SU-DHL-6 (cell line): Measurements from ENCODE around the gene HECW1.

Experiments
- H2AFZ ChIP-seq: fragments of 200-600 bp; sonication (generic); 2 replicates; pipeline ENCODE4 v1.6.1; 2014; ENCODE audit warnings: low read depth, mild to moderate bottlenecking, moderate library complexity, mixed read lengths, antibody characterized with exemption, low read length; ENCODE audit not compliant: severe bottlenecking
- H3F3A ChIP-seq: fragments of 200-600 bp; shearing (Covaris generic); 2 replicates; pipeline ENCODE4 v1.6.0; 2016; ENCODE audit warnings: antibody characterized with exemption, mild to moderate bottlenecking; ENCODE audit not compliant: insufficient read depth
- H3K27ac ChIP-seq: fragments of 200-600 bp; sonication (generic); 2 replicates; pipeline ENCODE4 v1.5.1; 2016; ENCODE audit warnings: low read depth, mild to moderate bottlenecking, low read length, moderate library complexity, mixed read lengths
- H3K27me3 ChIP-seq: fragments of 200-600 bp; sonication (generic), shearing (Covaris generic); 2 replicates; pipeline ENCODE4 v1.6.0; 2014; ENCODE audit warnings: mild to moderate bottlenecking, low read length
- H3K36me3 ChIP-seq: fragments of 200-600 bp; sonication (generic); 2 replicates; pipeline ENCODE4 v1.6.1; 2014; ENCODE audit warnings: mild to moderate bottlenecking, low read length, mixed read lengths
- H3K4me2 ChIP-seq: fragments of 300-600, 200-600 bp; shearing (Covaris generic), sonication (generic); 2 replicates; pipeline ENCODE4 v1.6.0; 2014; ENCODE audit warnings: low read length, low read depth, mild to moderate bottlenecking; ENCODE audit not compliant: poor library complexity, severe bottlenecking
- H3K4me3 ChIP-seq: fragments of 200-600 bp; sonication (generic); 2 replicates; pipeline ENCODE4 v1.5.1; 2014; ENCODE audit warnings: antibody characterized with exemption, low read length, mild to moderate bottlenecking, mixed read lengths; ENCODE audit not compliant: insufficient read depth, poor library complexity, severe bottlenecking
- H3K79me2 ChIP-seq: fragments of 200-600 bp; sonication (generic); 2 replicates; pipeline ENCODE4 v1.6.1; 2014; ENCODE audit warnings: mild to moderate bottlenecking, low read length, moderate library complexity; ENCODE audit not compliant: insufficient read depth
- H3K9ac ChIP-seq: fragments of 200-600 bp; sonication (generic); 2 replicates; pipeline ENCODE4 v1.7.0; 2014; ENCODE audit warnings: mild to moderate bottlenecking, low read length
- H3K9me2 ChIP-seq: fragments of 200-600 bp; sonication (generic); replicated peaks from 2 replicates; pipeline ENCODE4 v1.6.1; 2014; ENCODE audit warnings: low read length; ENCODE audit not compliant: insufficient read depth
- H3K9me3 ChIP-seq: fragments of 200-600 bp; sonication (generic); 2 replicates; pipeline ENCODE4 v1.6.1; 2014; ENCODE audit warnings: low read length, mixed read lengths; ENCODE audit not compliant: insufficient read depth
- H4K20me1 ChIP-seq: fragments of 200-600 bp; sonication (generic); 2 replicates; pipeline ENCODE4 v1.6.1; 2014; ENCODE audit warnings: low read depth, mild to moderate bottlenecking, antibody characterized with exemption, low read length, moderate library complexity, mixed read lengths
- CTCF ChIP-seq: fragments of 200-600 bp; sonication (generic); IDR thresholded peaks from one replicate; pipeline ENCODE4 v1.5.1; 2017; ENCODE audit warnings: antibody characterized with exemption, mild to moderate bottlenecking, low read length, moderate library complexity; ENCODE audit not compliant: insufficient read depth, poor library complexity, severe bottlenecking
- EZH2phosphoT487 ChIP-seq: fragments of 200-600 bp; sonication (generic), shearing (Covaris generic); conservative IDR thresholded peaks from 2 replicates; pipeline ENCODE4 v1.6.1; 2018; ENCODE audit warnings: mild to moderate bottlenecking, antibody characterized with exemption, low read length, moderate library complexity, mixed read lengths

The HECW1 gene

DNA sequence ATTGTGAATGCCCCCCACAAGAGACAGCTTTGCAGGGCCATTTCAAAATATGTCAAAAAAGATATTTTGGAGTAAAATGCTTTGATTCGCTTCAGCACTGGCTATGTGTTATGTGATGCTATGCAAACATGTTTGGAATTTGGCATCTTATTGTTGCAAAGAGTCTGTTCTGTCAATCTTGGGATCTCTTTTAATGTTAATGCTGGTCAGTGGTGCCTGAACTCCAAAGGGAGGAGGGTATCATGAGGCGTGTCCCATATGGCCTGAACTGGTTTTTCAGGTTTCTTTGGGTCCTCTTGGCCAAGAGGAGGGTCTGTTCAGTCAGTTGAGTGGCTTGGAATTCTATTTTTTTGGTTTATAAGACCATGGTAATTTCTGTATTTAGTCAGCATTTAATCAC is 81.4 kb downstream of the HECW1 start:
- Histone ChIP-seq H3K36me3 (no peaks in the 10 kb centered on the region), H3K27me3 (no peaks in the 10 kb centered on the region), H4K20me1 (no peaks in the 10 kb centered on the region), H3K9me2 (no peaks in the 10 kb centered on the region), H3F3A (no peaks in the 10 kb centered on the region), H3K4me3 (no peak overlapping the region), H3K27ac (no peak overlapping the region), H2AFZ (no peak overlapping the region), H3K79me2 (no peaks in the 10 kb centered on the region), H3K9ac (no peak overlapping the region), H3K9me3 (no peaks in the 10 kb centered on the region), H3K4me2 (no peak overlapping the region)
- no peak for TF ChIP-seq EZH2phosphoT487
- no peak for TF ChIP-seq CTCF

DNA sequence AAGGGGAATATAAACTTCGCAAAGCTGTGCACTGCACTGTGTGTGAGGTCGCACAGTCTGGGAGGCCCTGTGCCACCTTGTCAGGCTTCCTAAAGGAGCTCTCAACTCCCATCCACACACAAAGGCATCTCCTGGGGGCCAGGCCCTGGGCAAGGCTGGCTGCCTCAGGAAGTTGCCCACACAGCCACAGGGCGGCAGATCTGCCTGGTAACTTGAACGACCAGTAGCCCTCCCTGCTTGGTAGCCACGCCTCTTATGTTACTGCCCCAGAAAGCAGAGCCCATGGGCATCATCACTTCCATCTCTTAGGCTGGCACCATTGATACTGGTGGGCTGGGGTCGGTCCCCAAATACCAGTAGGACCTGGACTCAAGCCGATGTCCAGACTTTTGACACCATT is 82.8 kb downstream of the HECW1 start:
- H2AFZ ChIP-seq, result no peak overlapping the region
- H3K9ac ChIP-seq, result no peak overlapping the region
- no peaks in the 10 kb centered on the region for H4K20me1 ChIP-seq
- no peaks in the 10 kb centered on the region for H3F3A ChIP-seq
- H3K27ac ChIP-seq, result no peak overlapping the region
- H3K9me3 ChIP-seq, result no peaks in the 10 kb centered on the region
- no peaks in the 10 kb centered on the region for H3K9me2 ChIP-seq
- no peaks in the 10 kb centered on the region for H3K36me3 ChIP-seq
- no peak overlapping the region for H3K4me3 ChIP-seq
- TF ChIP-seq CTCF (no peak), EZH2phosphoT487 (no peak)
- H3K4me2 ChIP-seq, result no peak overlapping the region
- H3K27me3 ChIP-seq, result no peaks in the 10 kb centered on the region
- no peaks in the 10 kb centered on the region for H3K79me2 ChIP-seq

- no peak overlapping the region for H2AFZ ChIP-seq
- no peak overlapping the region for H3K4me2 ChIP-seq
Observed at GRCh38 chr7:43195768-43196167, 83.3 kb downstream of the HECW1 start.

More at GRCh38 chr7:43195768-43196167, 83.3 kb downstream of the HECW1 start:
- no peaks in the 10 kb centered on the region for H3F3A ChIP-seq
- no peaks in the 10 kb centered on the region for H3K9me2 ChIP-seq
- no peak overlapping the region for H3K9ac ChIP-seq
- H3K9me3 ChIP-seq, result no peaks in the 10 kb centered on the region
- H3K27me3 ChIP-seq, result no peaks in the 10 kb centered on the region
- no peaks in the 10 kb centered on the region for H3K36me3 ChIP-seq
- TF ChIP-seq EZH2phosphoT487, result no peak
- TF ChIP-seq CTCF, result no peak
- no peak overlapping the region for H3K27ac ChIP-seq
- no peak overlapping the region for H3K4me3 ChIP-seq
- no peaks in the 10 kb centered on the region for H3K79me2 ChIP-seq
- H4K20me1 ChIP-seq, result no peaks in the 10 kb centered on the region
